NB4 (cell line): ENCODE results near the gene RNF13.

Source experiments
- MYC ChIP-seq: IDR thresholded peaks from 2 replicates; pipeline ENCODE4 v1.6.1; 2011; ENCODE audit warnings: low read depth, low read length
- POLR2A ChIP-seq: IDR thresholded peaks from 2 replicates; pipeline ENCODE4 v1.6.1; 2011; ENCODE audit warnings: mild to moderate bottlenecking; ENCODE audit not compliant: insufficient read length; ENCODE audit errors: extremely low read depth
- TF ChIP-seq, protein P1 (sequence below): IDR thresholded peaks from one replicate; pipeline ENCODE4 v1.5.1; 2012; ENCODE audit warnings: low read depth, low read length

DNA sequence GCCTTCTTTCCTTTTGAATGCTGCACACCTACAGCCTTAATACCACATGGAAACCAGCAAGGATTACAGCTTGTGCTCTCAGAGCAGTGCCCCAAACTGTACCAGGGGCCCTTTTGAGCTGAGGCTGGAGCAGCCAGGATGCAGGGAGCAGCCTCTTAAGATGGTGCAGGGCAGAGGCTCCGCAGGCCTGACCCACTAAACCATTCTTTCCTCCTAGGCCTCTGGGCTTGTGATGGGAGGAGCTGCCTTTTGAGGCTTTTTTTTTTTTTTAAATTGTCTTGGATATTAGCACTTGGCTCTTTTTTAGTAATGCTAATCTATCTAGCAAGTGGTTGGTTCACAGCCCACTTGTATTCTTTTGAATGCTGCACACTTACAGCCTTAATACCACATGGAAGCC, 120.0 kb downstream of the RNF13 start:
- TF ChIP-seq, protein P1, sequence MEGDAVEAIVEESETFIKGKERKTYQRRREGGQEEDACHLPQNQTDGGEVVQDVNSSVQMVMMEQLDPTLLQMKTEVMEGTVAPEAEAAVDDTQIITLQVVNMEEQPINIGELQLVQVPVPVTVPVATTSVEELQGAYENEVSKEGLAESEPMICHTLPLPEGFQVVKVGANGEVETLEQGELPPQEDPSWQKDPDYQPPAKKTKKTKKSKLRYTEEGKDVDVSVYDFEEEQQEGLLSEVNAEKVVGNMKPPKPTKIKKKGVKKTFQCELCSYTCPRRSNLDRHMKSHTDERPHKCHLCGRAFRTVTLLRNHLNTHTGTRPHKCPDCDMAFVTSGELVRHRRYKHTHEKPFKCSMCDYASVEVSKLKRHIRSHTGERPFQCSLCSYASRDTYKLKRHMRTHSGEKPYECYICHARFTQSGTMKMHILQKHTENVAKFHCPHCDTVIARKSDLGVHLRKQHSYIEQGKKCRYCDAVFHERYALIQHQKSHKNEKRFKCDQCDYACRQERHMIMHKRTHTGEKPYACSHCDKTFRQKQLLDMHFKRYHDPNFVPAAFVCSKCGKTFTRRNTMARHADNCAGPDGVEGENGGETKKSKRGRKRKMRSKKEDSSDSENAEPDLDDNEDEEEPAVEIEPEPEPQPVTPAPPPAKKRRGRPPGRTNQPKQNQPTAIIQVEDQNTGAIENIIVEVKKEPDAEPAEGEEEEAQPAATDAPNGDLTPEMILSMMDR: no peak
- TF ChIP-seq POLR2A (no peak), MYC (no peak)
